HG02623 (cell line): ENCODE data around the gene ARHGAP31.

ENCODE experiments used
- ATAC-seq: cut with Tn5 transposase; IDR thresholded peaks from one replicate; pipeline ENCODE4 v1.9.1; 2021; ENCODE audit warnings: moderate library complexity; ENCODE audit not compliant: unreplicated experiment

ARHGAP31 gene

GRCh38 chr3:119433613-119434325, 139.6 kb downstream of the ARHGAP31 start:
- ATAC-seq = no peak

GRCh38 chr3:119434703-119435102, 140.5 kb downstream of the ARHGAP31 start:
- ATAC-seq = no peak

- no peak for ATAC-seq
Measured at GRCh38 chr3:119436977-119437376, 142.8 kb downstream of the ARHGAP31 start.

GRCh38 chr3:119437691-119438258, 143.6 kb downstream of the ARHGAP31 start:
- ATAC-seq = no peak

- ATAC-seq = no peak
Measured at GRCh38 chr3:119443179-119443578, 149.0 kb downstream of the ARHGAP31 start.

GRCh38 chr3:119444590-119444989, 150.4 kb downstream of the ARHGAP31 start:
- ATAC-seq = no peak

- no peak for ATAC-seq
Measured at GRCh38 chr3:119453822-119454221, 159.6 kb downstream of the ARHGAP31 start.

GRCh38 chr3:119456469-119456868, 162.3 kb downstream of the ARHGAP31 start:
- ATAC-seq = no peak

GRCh38 chr3:119457246-119457645, 163.1 kb downstream of the ARHGAP31 start:
- ATAC-seq = no peak

- ATAC-seq = peak; percentile 88
Measured at GRCh38 chr3:119463171-119464169, 169.3 kb downstream of the ARHGAP31 start, which contains the start of gene TMEM39A. TSS of gene TMEM39A (minus strand) at chr3:119463615. CDS start at chr3:119462074, 1,541 bp downstream.

GRCh38 chr3:119468041-119468440, 173.9 kb downstream of the ARHGAP31 start:
- ATAC-seq = no peak

GRCh38 chr3:119469418-119470189, 175.4 kb downstream of the ARHGAP31 start:
- no peak for ATAC-seq
